Smooth muscle cell (in vitro differentiated cells): Measurements from ENCODE around the gene C21orf91. TPM values are rescaled to one million over a fixed set of nuclear protein-coding genes. Genes with fewer than 3 reads are reported as not detected.

Experiments used
- DNase-seq: peaks from one replicate; lab custom pipeline; 2025; ENCODE audit not compliant: unreplicated experiment; lab: John Stamatoyannopoulos, UW
- H2AFZ ChIP-seq: fragments of 200-600 bp; sonication (generic); 2 replicates; pipeline ENCODE4 v1.6.0; 2016; ENCODE audit warnings: antibody characterized with exemption, low read depth, mild to moderate bottlenecking
- H3F3A ChIP-seq: fragments of 200-600 bp; sonication (generic); 2 replicates; pipeline ENCODE4 v1.6.0; 2017; ENCODE audit warnings: antibody characterized with exemption, low read depth
- H3K27ac ChIP-seq: fragments of 200-600 bp; sonication (generic); 2 replicates; pipeline ENCODE4 v1.5.1; 2016; ENCODE audit warnings: low read depth, mild to moderate bottlenecking
- H3K27me3 ChIP-seq: fragments of 200-600 bp; sonication (generic); 2 replicates; pipeline ENCODE4 v1.6.1; 2016; ENCODE audit warnings: low read depth, mild to moderate bottlenecking
- H3K36me3 ChIP-seq: fragments of 200-600 bp; sonication (generic); 2 replicates; pipeline ENCODE4 v1.5.1; 2016; ENCODE audit warnings: low read depth
- H3K4me1 ChIP-seq: fragments of 200-600 bp; sonication (generic); 2 replicates; pipeline ENCODE4 v1.5.1; 2016; ENCODE audit warnings: low read depth
- H3K4me2 ChIP-seq: fragments of 200-600 bp; sonication (generic); 2 replicates; pipeline ENCODE4 v1.6.0; 2016; ENCODE audit warnings: mild to moderate bottlenecking
- H3K4me3 ChIP-seq: fragments of 200-600 bp; sonication (generic); 2 replicates; pipeline ENCODE4 v1.5.1; 2016; ENCODE audit warnings: mild to moderate bottlenecking
- H3K79me2 ChIP-seq: fragments of 200-600 bp; sonication (generic); 2 replicates; pipeline ENCODE4 v1.6.0; 2016; ENCODE audit warnings: low read depth, mild to moderate bottlenecking
- H3K9ac ChIP-seq: fragments of 200-600 bp; sonication (generic); 2 replicates; pipeline ENCODE4 v1.6.0; 2016; ENCODE audit warnings: low read depth
- H3K9me3 ChIP-seq: fragments of 200-600 bp; sonication (generic); replicated peaks from 2 replicates; pipeline ENCODE4 v1.5.1; 2016; ENCODE audit warnings: low read depth
- H4K20me1 ChIP-seq: fragments of 200-600 bp; sonication (generic); 2 replicates; pipeline ENCODE4 v1.6.0; 2016; ENCODE audit warnings: low read depth
- CTCF ChIP-seq: fragments of 200-600 bp; sonication (generic); IDR thresholded peaks from 2 replicates; pipeline ENCODE4 v1.5.1; 2017; ENCODE audit warnings: borderline replicate concordance, mild to moderate bottlenecking, antibody characterized with exemption; ENCODE audit not compliant: insufficient read depth, poor library complexity, severe bottlenecking
- WGBS: methylation state at CpG from one replicate; pipeline ENCODE4 v1.1.7; 2016; ENCODE audit warnings: low lambda C conversion rate; 5-methylcytosine and 5-hydroxymethylcytosine counted together
- polyA plus RNA-seq: library from polyadenylated mRNA; unstranded; fragments of >200 nt; fragmentation: Nextera tagmentation; extraction: Ambion mirVana; gene quantifications from 2 replicates; pipeline ENCODE4 v1.2.1, GENCODE V29; 2016
- total RNA-seq: library from RNA; depleted of rRNA; stranded (reverse); fragments of >200 nt; gene quantifications from 2 replicates; pipeline ENCODE4 v1.2.3, GENCODE V29; 2014

The C21orf91 gene
- total and polyA plus RNA-seq, 2 experiments from 2014 or later = 4.8 to 11.5 TPM

- no peaks in the 10 kb centered on the region for H3F3A ChIP-seq
- no peaks in the 10 kb centered on the region for H3K27me3 ChIP-seq
- H3K9me3 ChIP-seq = no peaks in the 10 kb centered on the region
- H3K27ac ChIP-seq = no peak overlapping the region
- no peak for DNase-seq
- H3K4me1 ChIP-seq = no peaks in the 10 kb centered on the region
- TF ChIP-seq CTCF = no peak
- no peak overlapping the region for H3K4me2 ChIP-seq
- no peak overlapping the region for H2AFZ ChIP-seq
- no peaks in the 10 kb centered on the region for H3K79me2 ChIP-seq
- no peaks in the 10 kb centered on the region for H3K36me3 ChIP-seq
- no peak overlapping the region for H3K9ac ChIP-seq
- WGBS = 96% methylated on average over 4 of the region's 4 CpGs
- H3K4me3 ChIP-seq = no peak overlapping the region
- no peaks in the 10 kb centered on the region for H4K20me1 ChIP-seq
These were observed 60.5 kb downstream of the C21orf91 start for GRCh38 chr21:17758683-17759082.

- Histone ChIP-seq H3K9ac (no peak overlapping the region), H3K4me3 (no peak overlapping the region), H3K36me3 (no peaks in the 10 kb centered on the region), H2AFZ (no peak overlapping the region), H3K4me1 (no peaks in the 10 kb centered on the region), H3K4me2 (no peak overlapping the region), H3K27me3 (no peaks in the 10 kb centered on the region), H4K20me1 (no peaks in the 10 kb centered on the region), H3K9me3 (no peaks in the 10 kb centered on the region), H3F3A (no peaks in the 10 kb centered on the region), H3K79me2 (no peaks in the 10 kb centered on the region), H3K27ac (no peak overlapping the region)
- WGBS = 89% methylated on average over 15 of the region's 20 CpGs
- DNase-seq = no peak
- no peak for TF ChIP-seq CTCF
These were observed 61.5 kb downstream of the C21orf91 start for GRCh38 chr21:17757671-17758070.

GRCh38 chr21:17753736-17754135 lies 65.4 kb downstream of the C21orf91 start:
- Histone ChIP-seq H3F3A (no peaks in the 10 kb centered on the region), H3K4me3 (no peak overlapping the region), H2AFZ (no peak overlapping the region), H3K36me3 (no peaks in the 10 kb centered on the region), H3K4me1 (no peaks in the 10 kb centered on the region), H3K27me3 (no peaks in the 10 kb centered on the region), H3K9me3 (no peaks in the 10 kb centered on the region), H3K79me2 (no peaks in the 10 kb centered on the region), H3K27ac (no peak overlapping the region), H3K9ac (no peak overlapping the region), H3K4me2 (no peak overlapping the region), H4K20me1 (no peaks in the 10 kb centered on the region)
- no peak for TF ChIP-seq CTCF
- 69% methylated on average over 2 of the region's 2 CpGs for WGBS
- no peak for DNase-seq

- H3K9ac ChIP-seq = no peak overlapping the region
- no peaks in the 10 kb centered on the region for H3K27me3 ChIP-seq
- no peak overlapping the region for H3K4me3 ChIP-seq
- H3F3A ChIP-seq = no peaks in the 10 kb centered on the region
- no peak overlapping the region for H3K27ac ChIP-seq
- DNase-seq = no peak
- H4K20me1 ChIP-seq = no peaks in the 10 kb centered on the region
- H3K79me2 ChIP-seq = no peaks in the 10 kb centered on the region
- H2AFZ ChIP-seq = no peak overlapping the region
- H3K4me1 ChIP-seq = no peaks in the 10 kb centered on the region
- WGBS = 89% methylated on average over 2 of the region's 2 CpGs
- no peak for TF ChIP-seq CTCF
- no peak overlapping the region for H3K4me2 ChIP-seq
- no peaks in the 10 kb centered on the region for H3K9me3 ChIP-seq
- no peaks in the 10 kb centered on the region for H3K36me3 ChIP-seq
These were observed 67.0 kb downstream of the C21orf91 start for GRCh38 chr21:17752171-17752570.
